NCI-H1048 (cell line): Measurements from ENCODE around the gene HES2.
"Not testable (repeated sequence)": the region's sequence is repeated elsewhere in the genome, so short reads cannot be mapped to it uniquely, and the experiment has no call there.

Source experiments
- DNase-seq: peaks from one replicate; lab custom pipeline; 2025; lab: John Stamatoyannopoulos, UW

The HES2 gene

GRCh38 chr1:6417961-6418667 is 1.6 kb downstream of the HES2 start:
- DNase-seq = no peak

GRCh38 chr1:6416906-6417305 is 2.8 kb downstream of the HES2 start:
- no peak for DNase-seq

- no peak for DNase-seq
Observed at GRCh38 chr1:6416295-6416656, 3.4 kb downstream of the HES2 start.

GRCh38 chr1:6414881-6415626 is 4.7 kb downstream of the HES2 start:
- no peak for DNase-seq

GRCh38 chr1:6414443-6414844 is 5.3 kb downstream of the HES2 start:
- DNase-seq = no peak

GRCh38 chr1:6412896-6413295 is 6.8 kb downstream of the HES2 start:
- no peak for DNase-seq

GRCh38 chr1:6410248-6410893 is 9.3 kb downstream of the HES2 start:
- DNase-seq = no peak

GRCh38 chr1:6409733-6410132 is 10.0 kb downstream of the HES2 start:
- no peak for DNase-seq

GRCh38 chr1:6409053-6409452 is 10.7 kb downstream of the HES2 start:
- DNase-seq = no peak

GRCh38 chr1:6408023-6408422 is 11.7 kb downstream of the HES2 start:
- DNase-seq = no peak

- no peak for DNase-seq
Observed at GRCh38 chr1:6401673-6402072, 18.0 kb downstream of the HES2 start.

- DNase-seq = no peak
Observed at GRCh38 chr1:6399294-6399693, 20.4 kb downstream of the HES2 start.

GRCh38 chr1:6397844-6398441 is 21.8 kb downstream of the HES2 start:
- no peak for DNase-seq

- no peak for DNase-seq
Observed at GRCh38 chr1:6396998-6397397, 22.7 kb downstream of the HES2 start.

GRCh38 chr1:6395781-6396244 is 23.9 kb downstream of the HES2 start:
- DNase-seq = not testable (repeated sequence)

- DNase-seq = not testable (repeated sequence)
Observed at GRCh38 chr1:6395130-6395529, 24.6 kb downstream of the HES2 start.

- DNase-seq = peak; percentile 54
Observed at GRCh38 chr1:6393400-6394187, 26.1 kb downstream of the HES2 start, which contains the start of gene ACOT7. Gene ACOT7, minus strand, starts transcription at chr1:6393767. Its CDS starts 368 bp downstream, at chr1:6393399.

- no peak for DNase-seq
Observed at GRCh38 chr1:6392809-6393399, 26.8 kb downstream of the HES2 start.

- no peak for DNase-seq
Observed at GRCh38 chr1:6391951-6392808, 27.5 kb downstream of the HES2 start.

GRCh38 chr1:6389971-6390370 is 29.7 kb downstream of the HES2 start:
- DNase-seq = no peak
